HCEC 1CT (cell line): ENCODE results near the gene GABARAPL1.

Experiments
- DNase-seq: peaks from one replicate; pipeline ENCODE4 v3.0.0-alpha.2; 2017

GABARAPL1 gene

DNA sequence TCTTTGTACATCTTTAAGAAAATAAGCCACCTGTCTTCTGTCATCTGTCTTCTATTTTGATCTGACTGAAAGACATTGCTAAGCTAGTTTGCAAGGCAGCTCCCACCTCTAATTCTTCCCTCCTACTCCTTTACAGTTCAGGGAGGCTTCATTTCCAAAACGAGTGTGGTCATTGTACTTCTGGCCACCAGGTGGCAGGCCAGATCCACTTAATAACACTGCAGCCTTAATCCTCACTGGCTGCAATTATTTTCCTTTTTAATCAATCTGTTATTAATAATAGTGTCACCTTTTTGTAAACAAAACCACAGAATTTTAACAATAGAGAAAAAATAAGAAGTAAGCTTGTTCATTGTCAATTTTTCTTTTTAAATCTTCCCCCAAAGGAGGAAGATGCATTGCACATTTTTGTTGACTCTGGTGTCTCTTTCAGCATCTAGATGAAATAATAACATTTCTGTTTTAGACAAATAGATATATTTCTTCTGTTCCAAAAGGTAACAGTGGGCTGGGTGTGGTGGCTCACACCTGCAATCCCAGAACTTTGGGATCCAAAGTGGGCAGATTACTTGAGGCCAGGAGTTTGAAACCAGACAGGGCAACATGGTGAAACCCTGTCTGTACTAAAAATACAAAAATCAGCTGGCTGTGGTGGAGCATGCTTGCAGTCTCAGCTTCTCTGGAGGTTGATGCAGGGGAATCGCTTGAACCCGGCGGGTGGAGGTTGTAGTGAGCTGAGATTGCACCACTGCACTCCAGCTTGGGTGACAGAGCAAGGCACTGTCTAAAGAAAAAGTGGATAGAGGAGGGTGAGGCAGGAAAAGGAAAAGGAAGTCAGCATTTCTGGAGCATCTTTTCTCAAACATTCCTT, 23.3 kb downstream of the GABARAPL1 start:
- peak; percentile 20 for DNase-seq

- DNase-seq = no peak
Observed at GRCh38 chr12:10236720-10237119, 24.0 kb downstream of the GABARAPL1 start.

GRCh38 chr12:10238526-10238925, 25.8 kb downstream of the GABARAPL1 start:
- no peak for DNase-seq

DNA sequence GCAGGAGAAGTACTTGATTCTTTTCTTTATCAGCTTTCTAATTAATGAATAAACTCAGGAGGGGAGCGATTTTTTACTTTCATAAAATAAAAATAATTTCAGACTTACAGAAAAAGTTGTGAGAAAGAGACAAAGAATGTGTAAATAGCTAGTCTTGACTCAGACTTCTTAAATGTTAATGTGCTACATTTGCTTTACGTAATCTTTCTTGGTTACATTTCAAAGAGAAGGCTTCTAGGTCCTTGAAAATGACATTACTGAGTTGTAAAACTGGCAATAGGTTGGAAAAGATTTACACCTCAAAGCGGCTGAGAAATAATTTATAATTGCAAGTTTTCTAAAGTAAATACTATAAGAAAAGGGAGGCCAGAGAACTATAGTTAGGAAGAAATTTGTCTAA, 28.6 kb downstream of the GABARAPL1 start:
- DNase-seq = peak; percentile 2

GRCh38 chr12:10241727-10242126, 29.1 kb downstream of the GABARAPL1 start:
- no peak for DNase-seq

DNA sequence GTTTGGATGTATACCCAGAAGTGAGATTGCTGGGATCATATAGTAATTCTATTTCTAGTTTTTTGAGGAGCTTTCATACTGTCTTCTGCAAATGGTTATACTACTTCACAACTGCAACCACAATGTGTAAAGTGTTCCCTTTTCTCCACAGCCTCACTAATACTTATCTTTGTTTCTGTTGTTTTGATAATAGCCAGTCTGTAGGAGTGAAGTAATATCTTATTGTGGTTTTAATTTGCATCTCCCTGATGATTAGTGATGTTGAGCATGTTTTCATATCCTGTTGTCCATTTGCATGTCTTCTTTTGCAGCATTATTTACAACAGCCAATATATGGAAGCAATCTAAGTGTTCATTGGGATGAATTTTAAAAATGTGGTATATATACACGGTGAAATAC, 29.9 kb downstream of the GABARAPL1 start:
- DNase-seq = no peak

DNA sequence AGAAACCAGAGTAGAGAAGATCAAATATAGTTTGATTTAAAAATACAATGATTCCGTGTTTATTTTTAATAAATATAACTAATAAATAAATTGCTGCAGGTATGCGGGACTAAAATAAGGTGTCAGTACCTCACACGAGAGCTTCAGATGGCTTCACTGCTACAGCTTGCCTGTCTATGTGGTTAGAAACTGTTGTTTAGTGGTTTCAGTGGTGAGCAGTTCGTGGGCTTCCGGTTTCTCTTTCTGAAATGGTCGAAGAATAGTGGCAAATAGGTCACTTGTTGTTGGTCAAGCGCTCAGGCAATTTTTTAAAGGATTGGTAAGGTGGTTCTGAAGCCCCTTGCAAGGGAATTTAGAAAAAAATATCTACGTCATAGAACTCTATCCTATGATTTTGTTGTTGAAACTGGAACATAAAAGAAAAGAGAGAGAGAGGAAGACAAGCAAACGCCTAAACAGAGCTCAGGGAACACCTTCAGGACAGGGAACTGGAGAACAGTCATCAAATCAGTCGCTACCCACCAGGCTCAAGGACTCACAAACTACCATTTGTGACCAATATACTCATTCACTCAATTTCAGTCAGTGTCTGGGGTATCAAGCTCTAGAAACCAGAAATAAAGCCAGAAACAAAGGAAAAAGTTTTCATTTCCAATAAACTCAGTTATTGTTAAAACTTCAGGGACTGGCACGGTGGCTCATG, 31.3 kb downstream of the GABARAPL1 start:
- no peak for DNase-seq

DNA sequence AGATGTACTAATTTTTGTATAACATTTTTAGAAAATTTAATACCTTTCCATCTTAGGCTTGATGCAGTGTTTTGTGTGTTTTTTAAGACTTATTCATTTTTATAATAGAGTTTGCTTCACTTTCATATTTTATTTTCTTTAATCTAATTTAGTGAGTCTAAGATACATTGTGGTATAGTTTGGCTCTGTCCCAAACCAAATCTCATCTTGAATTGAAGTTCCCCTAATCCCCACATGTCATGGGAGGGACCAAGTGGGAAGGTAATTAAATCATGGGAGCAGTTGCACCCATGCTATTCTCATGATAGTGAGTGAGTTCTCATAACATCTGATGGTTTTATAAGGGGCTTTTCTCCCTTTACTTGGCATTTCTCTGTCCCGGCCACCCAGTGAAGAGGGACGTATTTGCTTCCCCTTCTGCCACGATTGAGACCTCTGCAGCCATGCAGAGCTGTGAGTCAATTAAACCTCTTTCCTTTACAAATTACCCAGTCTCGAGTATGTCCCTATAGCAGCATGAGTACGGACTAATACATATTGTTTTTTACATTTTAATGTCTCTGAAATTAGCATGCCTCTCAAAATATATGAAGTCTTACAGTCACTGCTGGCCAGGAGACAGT, 34.9 kb downstream of the GABARAPL1 start:
- no peak for DNase-seq

DNA sequence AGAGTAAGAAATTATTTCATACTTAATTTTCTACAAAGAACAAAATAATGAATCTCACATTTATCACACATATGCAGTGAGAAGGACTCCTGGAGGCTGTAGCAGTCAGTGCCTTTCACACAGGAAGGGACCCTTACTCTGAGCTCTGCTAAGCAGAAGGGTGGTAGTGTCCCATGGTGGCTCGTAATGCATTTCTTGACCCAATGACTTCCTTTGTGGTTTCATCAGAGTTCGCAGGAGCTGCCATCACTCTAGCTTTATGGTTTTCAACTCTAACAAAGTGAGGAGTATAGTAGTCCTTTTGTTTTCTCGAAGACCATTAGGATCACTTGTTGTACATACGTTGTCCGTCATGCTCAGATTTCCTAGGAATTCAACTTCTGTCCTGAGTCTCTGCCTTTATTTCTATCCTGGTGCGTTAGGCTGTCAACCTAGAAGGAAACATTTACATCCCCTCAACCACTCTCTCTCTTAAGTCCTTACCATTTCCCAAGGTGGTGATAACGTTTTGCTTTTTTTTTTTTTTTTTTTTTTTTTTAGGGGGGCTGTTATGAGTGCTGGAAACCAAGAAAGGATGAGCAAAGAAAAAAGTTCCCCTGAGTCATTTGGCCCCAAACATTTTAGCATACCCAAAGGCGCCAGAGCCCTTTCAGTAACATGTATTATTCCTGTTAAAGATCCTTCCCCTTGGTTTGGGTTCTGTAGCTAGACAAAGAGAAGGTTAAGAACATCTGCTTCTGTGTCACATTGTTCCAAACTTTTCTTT, 37.2 kb downstream of the GABARAPL1 start:
- DNase-seq = no peak

DNA sequence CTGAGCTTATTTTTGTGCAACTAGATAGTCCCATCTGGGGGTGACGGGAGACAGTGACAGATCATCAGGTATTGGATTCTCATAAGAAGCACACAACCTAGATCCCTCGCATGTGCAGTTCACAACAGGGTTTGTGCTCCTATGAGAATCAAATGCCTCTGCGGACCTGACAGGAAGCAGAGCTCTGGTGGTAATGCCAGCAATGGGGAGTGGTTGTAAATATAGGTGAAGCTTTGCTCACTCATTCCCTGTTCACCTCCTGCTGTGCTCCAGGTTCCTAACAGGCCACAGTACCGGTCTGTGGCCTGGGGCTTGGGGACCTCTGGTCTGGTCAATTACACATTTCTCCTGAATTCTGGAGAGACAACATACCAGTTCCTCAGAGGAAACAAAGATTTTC, 39.0 kb downstream of the GABARAPL1 start:
- DNase-seq = no peak

DNA sequence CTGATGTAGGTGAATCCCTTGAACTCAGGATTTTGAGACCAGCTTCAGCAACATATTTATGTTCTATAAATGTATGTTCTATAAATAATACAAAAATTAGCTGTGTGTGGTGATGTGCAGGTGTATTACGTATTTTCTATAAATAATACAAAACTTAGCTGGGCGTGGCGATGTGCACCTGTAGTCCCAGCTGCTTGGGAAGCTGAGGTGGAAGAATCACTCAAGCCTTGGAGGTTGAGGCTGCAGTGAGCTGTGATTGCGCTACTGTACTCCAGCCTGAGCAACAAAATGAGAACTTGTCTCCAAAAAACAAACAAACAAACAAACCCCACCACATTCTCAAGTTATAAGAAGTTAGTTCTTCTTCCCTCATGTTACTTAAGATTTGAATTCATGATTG, 39.5 kb downstream of the GABARAPL1 start:
- DNase-seq = no peak

DNA sequence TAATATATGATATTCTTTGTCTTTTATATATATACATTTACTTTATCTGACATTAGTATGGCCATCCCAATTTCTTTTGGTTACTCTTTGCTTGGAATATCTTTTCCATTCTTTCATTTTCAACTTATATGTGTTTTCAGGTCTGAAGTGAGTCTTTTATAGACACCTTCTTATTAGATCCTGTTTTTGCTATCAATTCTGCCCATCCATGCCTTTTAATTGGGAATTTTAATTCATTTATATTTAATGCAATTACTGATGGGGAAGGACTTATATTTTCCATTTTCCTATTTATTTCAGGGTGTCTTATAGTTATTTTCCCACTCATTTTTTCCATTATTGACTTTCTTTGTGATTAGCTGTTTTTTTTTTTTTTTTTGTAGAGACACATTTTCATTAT, 43.4 kb downstream of the GABARAPL1 start:
- DNase-seq = no peak

DNA sequence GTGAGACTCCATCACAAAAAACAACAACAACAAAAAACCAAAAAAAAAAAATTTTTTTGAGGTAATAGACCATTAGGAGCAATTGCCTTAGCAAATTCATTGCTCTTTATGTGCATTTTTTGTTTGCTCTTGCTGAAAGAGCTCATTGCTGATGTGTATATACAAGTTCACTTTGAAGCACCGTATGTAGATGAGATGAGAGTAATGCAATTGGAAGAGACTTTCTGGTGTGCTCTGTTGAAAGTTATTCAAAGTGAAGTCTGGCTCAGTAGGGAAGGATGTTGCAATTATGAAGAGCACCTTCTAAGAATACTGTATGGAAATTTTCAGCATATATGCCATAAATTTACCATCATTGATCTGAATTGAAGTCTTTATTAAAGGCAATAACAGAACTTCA, 48.2 kb downstream of the GABARAPL1 start:
- DNase-seq = no peak

DNA sequence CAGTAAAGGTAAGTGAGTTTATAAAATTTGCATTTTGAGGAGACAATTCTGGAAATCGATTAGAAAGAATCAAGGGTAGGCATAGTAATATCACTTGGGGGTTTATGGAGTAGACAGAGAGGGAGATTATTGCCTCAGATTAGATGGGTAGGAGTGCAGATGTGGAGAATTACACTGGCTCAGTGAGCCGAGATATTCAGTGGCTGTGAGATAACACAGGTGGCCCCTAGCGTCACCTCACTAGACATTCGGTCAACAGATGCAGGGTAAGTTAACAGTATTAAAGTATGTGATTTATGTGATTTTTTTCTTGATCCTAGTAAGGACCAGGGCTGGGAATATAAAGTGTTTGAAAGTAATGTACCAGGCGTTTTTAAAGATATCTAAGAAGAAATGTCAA, 55.4 kb downstream of the GABARAPL1 start:
- DNase-seq = no peak

DNA sequence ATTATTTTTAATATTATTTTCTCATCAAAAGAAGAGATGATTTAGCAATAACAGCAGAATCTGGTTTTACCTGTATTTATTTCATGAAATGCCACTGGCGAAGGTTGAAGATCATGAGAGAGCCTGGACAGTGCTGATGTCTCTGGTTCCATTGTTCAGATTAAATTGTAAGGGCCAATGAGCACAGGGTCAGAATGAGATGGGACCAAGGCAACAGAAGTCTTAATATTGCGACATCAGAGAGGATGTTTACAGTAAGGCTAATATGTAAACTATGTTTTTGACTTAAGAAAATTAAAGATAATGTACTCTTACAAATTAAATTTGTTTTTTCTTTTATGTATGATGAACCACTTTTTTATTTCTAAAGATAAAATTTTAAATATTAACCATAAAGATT, 59.8 kb downstream of the GABARAPL1 start:
- no peak for DNase-seq
